Common myeloid progenitor, CD34-positive (primary cell): Measurements from ENCODE around the gene HTRA3.
A peak's percentile ranks its signal among the peaks of the same experiment; 100 is the strongest.

Source experiments
- CTCF ChIA-PET: fragments of 350-600 bp; sonication (Branson Sonifier 250); formaldehyde crosslinking; loops from one replicate; lab custom pipeline; 2021; ENCODE audit warnings: antibody characterized with exemption; lab: Charles Lee
- POLR2A ChIA-PET: fragments of 350-600 bp; sonication (Branson Sonifier 250); formaldehyde crosslinking; loops from one replicate; lab custom pipeline; 2021; ENCODE audit warnings: antibody characterized with exemption; lab: Charles Lee
- DNase-seq, 3 donors: peaks; one replicate each; pipeline versions ENCODE4 v3.0.0 to v3.0.0-alpha.2; 2013
- H3K27ac ChIP-seq, 2 experiments: 1 replicate in 1 of 2; 2 replicates in 1 of 2; pipeline ENCODE4 v1.7.0; 2013; ENCODE audit warnings: inconsistent platforms in 2 of 2, low read length in 2 of 2, mild to moderate bottlenecking in 2 of 2, low read depth in 1 of 2, moderate library complexity in 1 of 2; ENCODE audit not compliant: severe bottlenecking in 2 of 2, insufficient read depth in 1 of 2, poor library complexity in 1 of 2
- H3K27me3 ChIP-seq, 5 experiments: replicated peaks in 2 of 5; 1 replicate in 3 of 5; 2 replicates in 2 of 5; pipeline versions ENCODE4 v1.6.1 to v1.7.0; 2013; ENCODE audit warnings: low read length in 4 of 5, mild to moderate bottlenecking in 2 of 5, moderate library complexity in 2 of 5, inconsistent platforms in 1 of 5; ENCODE audit not compliant: insufficient read depth in 5 of 5, control insufficient read depth in 4 of 5
- H3K36me3 ChIP-seq, 4 experiments: 1 replicate in 2 of 4; 2 replicates in 2 of 4; pipeline versions ENCODE4 v1.6.1 to v1.7.0; 2013; ENCODE audit warnings: low read length in 3 of 4, control low read depth in 1 of 4, mild to moderate bottlenecking in 1 of 4; ENCODE audit not compliant: control insufficient read depth in 4 of 4, insufficient read depth in 4 of 4
- H3K4me1 ChIP-seq, 4 experiments: 1 replicate in 3 of 4; 2 replicates in 1 of 4; pipeline versions ENCODE4 v1.6.1 to v1.7.1; 2013; ENCODE audit warnings: low read length in 3 of 4, mild to moderate bottlenecking in 3 of 4, control low read depth in 1 of 4, inconsistent platforms in 1 of 4, moderate library complexity in 1 of 4; ENCODE audit not compliant: control insufficient read depth in 4 of 4, insufficient read depth in 4 of 4; ENCODE audit errors: control extremely low read depth in 1 of 4
- H3K4me3 ChIP-seq, 7 experiments: 1 replicate in 4 of 7; 2 replicates in 3 of 7; pipeline versions ENCODE4 v1.5.1 to v1.7.0; 2013; ENCODE audit warnings: mild to moderate bottlenecking in 7 of 7, low read length in 6 of 7, moderate library complexity in 6 of 7, inconsistent platforms in 2 of 7, low read depth in 2 of 7, control low read depth in 1 of 7; ENCODE audit not compliant: insufficient read depth in 4 of 7, control insufficient read depth in 1 of 7; ENCODE audit errors: extremely low read depth in 1 of 7
- H3K9me3 ChIP-seq, 5 experiments: 1 replicate in 4 of 5; 2 replicates in 1 of 5; pipeline versions ENCODE4 v1.6.1 to v1.7.1; 2013; ENCODE audit warnings: low read length in 4 of 5, mild to moderate bottlenecking in 2 of 5, inconsistent platforms in 1 of 5, low read depth in 1 of 5, moderate library complexity in 1 of 5; ENCODE audit not compliant: control insufficient read depth in 4 of 5, insufficient read depth in 2 of 5; ENCODE audit errors: control extremely low read depth in 1 of 5
- WGBS: methylation state at CpG from one replicate; pipeline ENCODE4 v1.1.5; 2013; ENCODE audit not compliant: insufficient coverage; 5-methylcytosine and 5-hydroxymethylcytosine counted together

Gene HTRA3

DNA sequence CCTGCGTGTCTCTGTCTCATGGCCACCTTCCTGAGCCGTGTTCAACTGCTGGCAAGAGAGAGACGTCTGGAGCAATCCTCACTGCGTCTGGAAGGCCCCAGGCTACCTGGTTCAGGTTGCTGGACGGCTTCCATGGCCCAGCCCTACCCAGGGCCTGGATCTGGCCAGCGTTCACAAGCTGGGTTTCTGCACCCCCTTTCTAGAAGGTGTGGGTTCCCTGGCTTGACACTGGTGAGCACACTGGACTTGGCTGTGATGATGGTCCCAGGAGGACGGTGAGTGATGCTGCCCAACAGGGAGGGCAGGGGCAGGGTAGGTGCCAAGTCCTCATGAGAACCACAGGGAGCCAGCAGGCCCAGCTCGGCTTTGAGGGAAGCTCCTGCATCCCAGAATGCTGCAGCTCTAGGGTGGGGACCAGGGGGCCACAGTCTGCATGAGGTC lies 63.4 kb downstream of the HTRA3 start:
- no peaks in the 10 kb centered on the region for H3K36me3 ChIP-seq
- H3K9me3 ChIP-seq = peaks cover 3 to 8% (median 4%) of the 10 kb centered on the region in 5 experiments
- peaks cover 3 to 6% (median 4%) of the 10 kb centered on the region in 4 experiments for H3K4me1 ChIP-seq
- H3K27ac ChIP-seq = no peak overlapping the region
- H3K4me3 ChIP-seq = no peak overlapping the region
- no peaks in the 10 kb centered on the region for H3K27me3 ChIP-seq
- POLR2A ChIA-PET = no interaction called here
- 92% methylated on average over 8 of the region's 8 CpGs for WGBS
- CTCF ChIA-PET = no interaction called here
- DNase-seq = no peak

DNA sequence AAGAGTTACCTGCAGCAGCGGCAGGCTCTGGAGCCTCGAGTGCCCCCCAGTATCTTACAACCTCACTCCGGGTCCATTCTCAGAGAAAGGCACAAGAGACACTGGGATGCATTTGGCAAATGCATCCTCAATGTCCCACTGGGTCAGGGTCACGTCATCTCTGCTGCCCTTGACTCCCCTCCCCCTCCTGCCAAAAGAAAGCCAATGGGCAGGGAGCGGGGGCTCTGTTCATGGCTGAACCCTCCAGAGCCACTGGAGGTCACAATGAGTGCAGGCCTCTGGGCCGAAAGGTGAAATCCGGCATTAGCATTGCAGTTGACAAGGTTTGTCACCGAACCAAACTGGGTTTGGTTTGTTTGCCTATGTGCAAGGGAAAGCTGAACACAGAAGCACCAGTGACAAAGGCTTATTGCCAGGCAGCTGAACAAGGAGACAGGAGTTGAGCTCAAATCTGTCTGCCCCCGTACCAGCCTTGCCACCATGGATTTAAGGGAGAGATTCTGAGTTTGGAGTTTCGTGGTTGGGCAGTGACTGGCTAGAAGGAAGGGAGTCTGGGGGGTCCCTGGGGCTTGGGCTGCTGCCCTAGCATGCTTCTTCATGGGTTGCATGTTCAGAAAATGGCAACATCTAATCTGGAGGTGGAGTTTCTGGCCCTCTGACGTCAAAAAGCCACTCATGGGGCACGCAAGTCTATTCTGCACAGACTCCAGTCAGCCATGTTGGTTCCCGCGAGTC lies 64.3 kb downstream of the HTRA3 start:
- Histone ChIP-seq H3K27ac (no peak overlapping the region), H3K9me3 (peaks cover 3 to 8% (median 4%) of the 10 kb centered on the region in 5 experiments), H3K4me3 (no peak overlapping the region), H3K36me3 (no peaks in the 10 kb centered on the region), H3K27me3 (no peaks in the 10 kb centered on the region), H3K4me1 (peaks cover 3 to 9% (median 4%) of the 10 kb centered on the region in 4 experiments)
- ChIA-PET CTCF (interaction anchor here (0.7 to 0.8 kb wide), 2 partner anchors 15 to 158 kb away, joined by 3 read pairs; no protein-coding TSS in a partner anchor), POLR2A (no interaction called here)
- DNase-seq = no peak
- 89% methylated on average over 12 of the region's 14 CpGs for WGBS

DNA sequence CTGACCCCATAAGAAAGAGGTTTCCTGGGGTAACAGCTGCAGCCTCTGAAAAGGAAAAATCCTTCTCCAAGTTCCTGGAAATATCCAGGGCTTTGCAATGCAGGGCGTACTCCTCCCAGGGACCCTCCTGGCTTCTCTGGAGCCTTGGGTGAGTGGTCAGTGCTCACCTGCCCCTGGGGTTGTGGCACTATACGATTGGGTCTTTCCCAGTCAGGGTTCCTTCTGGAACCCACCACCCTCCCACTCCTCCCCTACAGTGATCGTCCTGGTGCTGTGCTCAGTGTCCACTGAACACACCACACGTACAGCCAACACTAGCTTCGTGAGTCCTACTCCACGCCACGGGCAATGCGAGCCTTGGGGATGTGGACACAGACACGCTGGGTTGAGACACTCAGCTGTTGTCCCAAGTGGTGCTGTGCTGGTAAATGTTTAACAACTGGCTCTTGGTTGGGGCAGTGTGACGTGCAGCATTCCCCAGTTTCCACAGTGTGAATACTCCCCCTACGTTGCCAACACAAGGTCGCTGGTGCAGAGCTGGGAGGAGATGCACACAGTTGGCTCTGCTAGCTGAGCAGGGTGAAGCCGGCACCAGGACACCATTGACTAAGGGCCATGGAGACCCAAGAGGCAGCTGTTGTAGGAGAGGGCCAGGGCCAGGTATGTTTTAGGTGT lies 65.4 kb downstream of the HTRA3 start:
- WGBS = over 99% methylated on average over 13 of the region's 13 CpGs
- H3K27ac ChIP-seq = no peak overlapping the region
- ChIA-PET POLR2A (no interaction called here), CTCF (interaction anchor here (1.0 to 1.1 kb wide), 2 partner anchors 14 to 15 kb away, joined by 3 read pairs; no protein-coding TSS in a partner anchor)
- H3K9me3 ChIP-seq = peaks cover 3 to 8% (median 4%) of the 10 kb centered on the region in 5 experiments
- no peak for DNase-seq
- no peak overlapping the region for H3K4me3 ChIP-seq
- no peaks in the 10 kb centered on the region for H3K36me3 ChIP-seq
- H3K4me1 ChIP-seq = peaks cover 3 to 9% (median 4%) of the 10 kb centered on the region in 4 experiments
- no peaks in the 10 kb centered on the region for H3K27me3 ChIP-seq

DNA sequence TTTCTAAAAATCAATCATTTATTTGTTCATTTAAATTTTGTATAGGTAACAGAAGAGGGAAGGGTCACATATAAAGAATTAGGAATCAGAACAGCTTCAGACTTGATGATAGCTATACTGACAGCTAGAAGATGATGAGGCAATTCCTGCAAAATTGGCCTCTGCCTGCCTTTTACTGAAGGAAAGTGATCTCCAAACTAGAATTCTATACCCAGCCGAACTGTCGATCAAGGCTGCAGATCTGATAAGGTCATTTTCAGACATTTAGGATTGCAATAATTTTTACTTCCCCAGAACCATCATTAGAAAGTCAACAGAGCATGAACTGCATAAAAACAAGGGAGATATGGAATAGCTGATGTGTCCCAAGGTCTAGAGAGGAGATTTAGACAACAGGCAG lies 66.3 kb downstream of the HTRA3 start:
- peaks cover 3 to 8% (median 4%) of the 10 kb centered on the region in 5 experiments for H3K9me3 ChIP-seq
- no peak overlapping the region for H3K27ac ChIP-seq
- ChIA-PET POLR2A (no interaction called here), CTCF (interaction anchor here (1.0 kb wide), 1 partner anchor 16 kb away, joined by 3 read pairs; no protein-coding TSS in a partner anchor)
- DNase-seq = no peak
- WGBS = 100% methylated on average over 1 of the region's 2 CpGs
- H3K36me3 ChIP-seq = no peaks in the 10 kb centered on the region
- H3K4me1 ChIP-seq = peaks cover 2 to 9% (median 4%) of the 10 kb centered on the region in 4 experiments
- H3K27me3 ChIP-seq = no peaks in the 10 kb centered on the region
- no peak overlapping the region for H3K4me3 ChIP-seq

DNA sequence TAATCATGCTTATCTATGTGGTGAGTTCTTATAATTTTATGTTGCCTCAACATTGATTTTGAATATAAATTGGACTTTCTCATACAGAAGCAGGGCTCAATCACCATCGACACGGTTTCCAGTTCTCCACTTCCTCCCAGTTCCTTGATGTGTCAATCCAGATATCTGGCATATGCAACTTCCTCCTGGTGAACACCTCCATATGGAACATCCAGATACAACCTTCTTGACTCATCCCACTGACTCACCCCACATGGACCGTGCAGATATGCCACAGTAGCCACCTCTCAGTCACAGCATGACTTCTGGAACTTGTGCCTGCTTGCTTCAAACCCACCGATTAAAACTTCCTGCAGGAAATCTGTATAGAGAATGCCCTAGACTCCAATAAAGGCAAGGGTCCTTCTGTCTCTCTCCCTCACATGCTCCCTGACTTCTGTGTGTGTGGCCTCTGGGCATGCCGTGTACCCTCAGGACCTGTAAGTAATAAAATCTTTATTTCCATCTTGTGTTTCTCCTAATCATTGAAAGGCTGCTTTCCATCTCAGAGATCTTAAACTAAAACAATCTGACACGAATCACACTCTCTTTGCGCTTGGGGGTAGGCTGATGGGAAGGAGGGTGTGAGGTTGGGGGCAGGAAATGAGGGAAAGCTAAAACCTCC lies 67.0 kb downstream of the HTRA3 start:
- CTCF ChIA-PET = no interaction called here
- Histone ChIP-seq H3K27ac (no peak overlapping the region), H3K36me3 (no peaks in the 10 kb centered on the region), H3K4me3 (no peak overlapping the region), H3K27me3 (no peaks in the 10 kb centered on the region), H3K4me1 (peaks cover 0 to 3% (median 1%) of the 10 kb centered on the region in 4 experiments), H3K9me3 (peaks cover 3 to 8% (median 4%) of the 10 kb centered on the region in 5 experiments)
- 94% methylated on average over 4 of the region's 7 CpGs for WGBS
- POLR2A ChIA-PET = no interaction called here
- peak in 1 of 3 donors; percentile 40 for DNase-seq

DNA sequence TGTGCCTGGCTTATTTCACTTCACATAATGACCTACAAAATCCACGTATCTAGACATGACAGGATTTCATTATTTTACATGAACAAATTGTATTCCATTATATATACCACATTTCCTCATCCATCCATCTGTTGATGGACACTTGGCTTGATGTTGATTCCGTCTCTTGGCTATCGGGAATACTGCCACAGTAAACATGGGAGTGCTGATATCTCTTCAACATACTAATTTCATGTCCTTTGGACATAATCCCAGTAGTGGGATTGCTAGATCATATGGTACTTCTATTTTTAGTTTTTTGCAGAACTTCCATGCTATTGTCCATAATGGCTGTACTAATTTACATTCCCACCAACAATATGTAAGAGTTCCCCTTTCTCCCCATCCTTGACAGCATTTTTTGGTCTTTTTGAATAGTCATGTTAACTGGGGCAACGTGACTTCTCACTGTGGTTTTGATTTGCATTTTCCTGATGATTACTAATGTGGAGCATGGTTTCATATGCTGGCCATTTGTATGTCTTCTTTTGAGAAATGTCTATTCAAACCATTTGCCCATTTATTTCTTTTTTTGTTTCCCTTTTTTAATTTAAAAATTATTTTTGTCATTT lies 68.9 kb downstream of the HTRA3 start:
- no peak overlapping the region for H3K4me3 ChIP-seq
- peaks cover 0 to 3% (median 1%) of the 10 kb centered on the region in 4 experiments for H3K4me1 ChIP-seq
- H3K27me3 ChIP-seq = no peaks in the 10 kb centered on the region
- no peaks in the 10 kb centered on the region for H3K36me3 ChIP-seq
- CTCF ChIA-PET = no interaction called here
- H3K27ac ChIP-seq = no peak overlapping the region
- DNase-seq = peak in 2 of 3 donors; percentile 53 to 57
- peaks cover 3 to 8% (median 4%) of the 10 kb centered on the region in 5 experiments for H3K9me3 ChIP-seq
- 90% methylated on average over 2 of the region's 4 CpGs for WGBS
- POLR2A ChIA-PET = no interaction called here
